ENCODE data around the gene XPNPEP2.

The XPNPEP2 gene

GRCh38 chrX:129750971-129751370, 12.2 kb downstream of the XPNPEP2 start:
- DNase-seq (ENCODE audit: low spot score), result no peak

- no peak for DNase-seq (ENCODE audit: low spot score)
Observed at GRCh38 chrX:129754056-129755024, 15.6 kb downstream of the XPNPEP2 start.

- DNase-seq (ENCODE audit: low spot score), result no peak
Observed at GRCh38 chrX:129755779-129756650, 17.2 kb downstream of the XPNPEP2 start.

GRCh38 chrX:129759576-129760061, 20.8 kb downstream of the XPNPEP2 start:
- DNase-seq (ENCODE audit: low spot score), result peak; percentile 74

GRCh38 chrX:129760155-129760554, 21.4 kb downstream of the XPNPEP2 start:
- no peak for DNase-seq (ENCODE audit: low spot score)

GRCh38 chrX:129760981-129761380, 22.2 kb downstream of the XPNPEP2 start:
- no peak for DNase-seq (ENCODE audit: low spot score)

DNA sequence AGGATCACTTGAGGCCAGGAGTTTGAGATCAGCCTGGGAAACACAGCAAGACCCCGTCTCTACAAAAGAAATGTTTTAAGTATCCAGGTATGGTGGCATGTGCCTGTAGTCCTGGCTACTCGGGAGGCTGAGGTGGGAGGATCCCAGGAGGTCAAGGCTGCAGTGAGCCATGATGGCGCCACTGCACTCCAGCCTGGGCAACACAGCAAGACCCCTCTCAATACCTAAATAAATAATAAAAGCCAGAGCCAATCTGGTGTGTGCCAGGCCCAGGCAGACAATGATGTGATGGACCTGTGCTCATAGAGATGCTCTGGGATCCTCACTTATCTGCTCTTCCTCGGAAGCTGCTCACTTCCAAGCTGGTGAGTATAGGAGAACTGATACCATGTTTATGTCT, 22.8 kb downstream of the XPNPEP2 start:
- DNase-seq (ENCODE audit: low spot score), result no peak

GRCh38 chrX:129762448-129762847, 23.7 kb downstream of the XPNPEP2 start:
- DNase-seq (ENCODE audit: low spot score), result no peak

- no peak for DNase-seq (ENCODE audit: low spot score)
Observed at GRCh38 chrX:129763666-129764065, 24.9 kb downstream of the XPNPEP2 start.

GRCh38 chrX:129768186-129768585, 29.4 kb downstream of the XPNPEP2 start:
- no peak for DNase-seq (ENCODE audit: low spot score)

DNA sequence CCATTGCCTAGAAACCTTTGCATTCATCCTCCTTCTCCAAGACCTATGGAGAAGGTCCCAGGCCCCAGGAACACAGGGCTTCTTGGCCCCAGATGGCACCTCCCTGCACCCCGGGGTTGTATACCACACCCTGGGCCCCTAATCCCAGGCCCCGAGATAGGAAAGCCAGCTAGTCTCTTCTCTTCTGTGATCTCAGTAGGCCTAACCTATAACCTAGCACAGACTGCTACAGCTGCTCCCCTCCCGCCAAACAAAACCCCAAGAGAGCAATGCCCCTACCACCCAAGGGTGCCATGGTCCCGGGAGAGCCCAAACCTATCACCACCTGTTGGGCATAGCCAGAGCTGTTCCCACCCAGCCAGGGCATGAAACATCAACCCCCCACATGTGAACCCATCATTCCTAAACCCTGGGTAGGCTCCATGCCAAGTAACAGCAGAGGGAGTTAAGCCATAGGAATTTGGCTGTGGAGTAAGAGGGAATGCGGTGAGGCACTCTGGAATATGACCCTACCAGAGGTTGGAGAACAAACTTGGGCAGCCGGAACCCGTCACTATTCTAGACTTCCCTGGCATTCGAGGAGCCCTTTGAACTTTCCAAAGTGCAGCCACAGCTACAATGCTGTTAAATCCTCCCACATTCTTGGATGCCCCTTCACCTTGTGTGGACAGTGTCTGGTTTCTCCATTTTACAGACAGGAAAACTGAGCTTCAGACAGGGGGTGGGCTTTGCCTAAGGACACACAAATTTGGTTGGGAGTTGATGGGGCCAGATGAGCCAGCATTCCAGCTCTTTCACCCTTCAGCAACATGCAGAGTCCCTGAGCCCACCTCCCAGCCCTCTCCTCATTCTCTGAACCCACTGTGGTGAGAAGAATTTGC, 30.0 kb downstream of the XPNPEP2 start:
- DNase-seq (ENCODE audit: low spot score), result no peak

DNA sequence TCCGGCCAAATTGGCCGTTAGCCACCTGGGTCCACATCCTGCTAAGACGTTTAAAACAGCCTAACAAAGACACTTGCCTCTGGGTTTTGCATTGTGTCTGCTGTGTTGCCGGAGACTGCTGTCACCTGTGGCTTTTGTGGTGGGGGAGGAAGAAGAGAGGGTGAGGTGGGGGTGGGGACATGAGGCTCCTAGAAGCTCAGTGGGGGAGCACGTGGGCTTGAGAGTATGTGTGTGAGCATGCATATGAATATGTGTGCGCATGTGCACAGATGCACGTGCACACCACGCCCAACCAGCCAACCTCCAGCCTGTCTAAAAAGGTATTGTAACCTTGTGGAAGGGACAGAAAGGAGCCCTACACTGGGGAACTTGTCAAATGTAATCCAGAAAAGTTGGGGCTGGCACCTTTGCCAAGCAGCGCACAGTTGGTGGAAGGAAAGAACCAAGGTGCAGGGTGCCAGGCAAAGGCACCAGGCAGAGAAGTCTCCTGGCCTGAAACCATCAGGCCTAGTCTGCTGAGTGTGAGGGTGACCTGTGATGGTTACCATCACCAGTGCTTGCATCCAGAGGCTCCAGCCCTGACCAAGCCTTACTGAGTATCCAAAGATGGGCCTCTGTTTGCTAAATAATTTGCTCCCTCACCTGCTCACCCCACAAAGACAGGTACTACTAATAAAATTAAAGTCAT, 30.8 kb downstream of the XPNPEP2 start:
- DNase-seq (ENCODE audit: low spot score), result peak; percentile 77

GRCh38 chrX:129771266-129771995, 32.7 kb downstream of the XPNPEP2 start:
- DNase-seq (ENCODE audit: low spot score), result peak; percentile 57

DNA sequence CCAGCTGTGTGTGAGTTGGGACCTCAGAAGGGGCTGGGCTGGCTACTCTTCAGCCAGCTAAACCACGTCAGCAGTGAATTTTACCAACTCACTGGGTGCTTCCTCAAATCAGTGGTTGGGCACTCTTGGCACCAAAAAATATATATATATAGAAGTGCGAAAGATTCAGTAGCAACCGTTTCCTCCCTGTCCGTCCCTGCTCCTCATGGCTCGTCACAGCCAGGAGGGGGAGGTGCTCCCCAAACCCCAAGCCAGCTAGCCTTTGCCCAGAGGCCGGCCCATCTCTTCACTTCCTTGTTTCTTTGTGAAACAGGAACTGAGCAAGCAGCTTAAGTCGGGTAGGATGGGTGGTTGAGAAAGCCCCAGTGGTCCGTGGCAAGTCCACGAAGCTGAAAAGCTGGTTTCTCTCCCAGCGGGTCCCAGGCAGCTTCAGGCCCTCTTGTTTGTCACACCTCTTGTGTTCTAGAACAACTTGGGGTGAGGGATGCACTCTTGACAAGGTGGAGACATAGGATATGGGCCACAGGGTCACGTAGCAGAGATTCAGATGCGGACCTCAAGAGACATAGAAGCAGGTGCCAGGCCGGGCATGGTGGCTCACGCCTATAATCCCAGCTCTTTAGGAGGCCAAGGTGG, 34.1 kb downstream of the XPNPEP2 start:
- peak; percentile 66 for DNase-seq (ENCODE audit: low spot score)

- DNase-seq (ENCODE audit: low spot score), result no peak
Observed at GRCh38 chrX:129773649-129774458, 35.1 kb downstream of the XPNPEP2 start.

DNA sequence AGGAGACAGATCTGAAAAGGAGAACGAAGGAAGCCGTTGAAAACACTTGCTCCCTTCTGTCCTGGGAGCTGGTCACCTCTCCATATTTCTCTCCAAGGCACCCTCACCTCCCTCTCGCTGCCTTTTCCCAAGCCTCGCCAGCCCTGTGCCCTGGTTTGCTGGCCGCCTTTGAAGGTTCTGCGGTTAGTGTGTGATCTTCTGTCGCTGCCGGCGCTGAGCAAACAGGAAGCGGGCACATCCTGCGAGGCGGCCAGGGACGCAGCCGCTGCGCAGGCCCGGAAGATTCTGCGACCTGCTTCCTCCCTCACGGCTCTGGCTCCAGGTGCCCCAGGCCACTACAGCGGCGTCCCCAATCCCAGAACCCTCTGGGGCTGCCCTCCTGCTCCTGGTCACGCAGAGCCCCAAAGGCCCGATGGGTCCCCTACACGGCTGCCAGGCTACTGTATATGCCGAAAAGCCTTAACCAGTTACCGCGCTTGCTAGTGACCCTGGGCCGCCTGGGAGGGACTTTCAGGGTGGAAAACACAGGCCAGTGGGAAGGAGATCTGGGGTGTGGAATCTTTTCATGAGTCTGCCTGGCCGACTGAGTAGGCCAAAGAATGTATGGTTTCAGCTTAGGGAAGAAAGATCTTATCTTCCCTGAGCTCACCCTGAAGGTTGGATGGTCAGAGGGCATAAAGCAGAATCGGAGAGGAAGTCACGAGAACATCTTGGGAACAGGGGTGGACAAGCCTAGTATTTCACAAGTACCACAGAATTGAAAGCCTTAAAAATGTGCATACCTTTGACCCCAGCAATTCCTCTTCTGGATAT, 38.6 kb downstream of the XPNPEP2 start:
- peak; percentile 84 for DNase-seq (ENCODE audit: low spot score)

DNA sequence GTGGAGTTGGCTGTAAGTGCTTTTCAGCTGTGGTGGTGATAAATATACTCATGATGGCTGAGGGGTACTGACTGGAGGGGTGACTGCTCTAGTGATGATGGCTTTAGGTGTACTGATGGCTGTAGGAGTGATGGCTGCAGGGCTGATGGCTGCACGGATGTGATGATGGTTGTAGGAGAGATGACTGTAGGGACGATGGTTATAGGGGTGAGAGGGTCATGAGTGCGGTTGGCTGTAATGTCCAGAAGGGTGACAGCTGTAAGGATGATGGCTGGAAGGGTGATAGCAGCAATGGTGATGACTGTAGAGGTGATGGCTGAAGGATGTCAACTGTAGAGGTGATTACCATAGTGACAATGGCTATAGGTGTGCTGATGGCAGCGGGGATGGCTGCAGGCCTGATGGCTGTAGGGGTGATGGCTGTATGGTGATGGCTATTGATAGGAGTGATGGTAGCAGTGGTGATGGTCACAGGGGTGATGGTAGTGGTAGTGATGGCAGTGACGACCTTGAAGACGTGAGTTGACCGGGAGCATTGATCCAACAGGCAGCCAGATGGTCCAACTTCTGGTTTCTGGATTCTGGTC, 40.4 kb downstream of the XPNPEP2 start:
- DNase-seq (ENCODE audit: low spot score), result no peak

GRCh38 chrX:129779747-129780146, 41.0 kb downstream of the XPNPEP2 start, which contains the start of gene SASH3:
SASH3 (plus strand) TSS chrX:129779949; CDS start chrX:129780098, 149 bp downstream.
- peak; percentile 76 for DNase-seq (ENCODE audit: low spot score)

Measured in activated CD4-positive, alpha-beta T cell treated with anti-CD3 and anti-CD28 coated beads, Interleukin-2, Interleukin-4, amounts not matched to agents 100 ng/mL and 50 ng/mL, durations not matched to agents 16 hours and 8 hours (primary cell).